BE2C (cell line): ENCODE results near the gene LIPG.

Experiments used
- DNase-seq: peaks from one replicate; pipeline ENCODE4 v3.0.0-alpha.2; 2020
- H3K27me3 ChIP-seq: fragments of 250-450 bp; sonication (Bioruptor Pico); 2 replicates; pipeline ENCODE4 v1.5.1; 2020; ENCODE audit warnings: mild to moderate bottlenecking
- H3K36me3 ChIP-seq: fragments of 250-450 bp; sonication (Bioruptor Pico); 2 replicates; pipeline ENCODE4 v1.5.1; 2020; ENCODE audit warnings: mild to moderate bottlenecking
- H3K4me1 ChIP-seq: fragments of 250-450 bp; sonication (Bioruptor Pico); 2 replicates; pipeline ENCODE4 v1.5.1; 2020
- H3K4me3 ChIP-seq: 2 replicates; pipeline ENCODE4 v1.5.1; 2011; ENCODE audit warnings: low read depth, low read length
- H3K9me3 ChIP-seq: fragments of 250-450 bp; sonication (Bioruptor Pico); 2 replicates; pipeline ENCODE4 v1.5.1; 2020
- TF ChIP-seq, protein P1 (sequence below): IDR thresholded peaks from 2 replicates; pipeline ENCODE4 v1.5.1; 2012; ENCODE audit warnings: mild to moderate bottlenecking, low read depth, low read length

LIPG gene

DNA sequence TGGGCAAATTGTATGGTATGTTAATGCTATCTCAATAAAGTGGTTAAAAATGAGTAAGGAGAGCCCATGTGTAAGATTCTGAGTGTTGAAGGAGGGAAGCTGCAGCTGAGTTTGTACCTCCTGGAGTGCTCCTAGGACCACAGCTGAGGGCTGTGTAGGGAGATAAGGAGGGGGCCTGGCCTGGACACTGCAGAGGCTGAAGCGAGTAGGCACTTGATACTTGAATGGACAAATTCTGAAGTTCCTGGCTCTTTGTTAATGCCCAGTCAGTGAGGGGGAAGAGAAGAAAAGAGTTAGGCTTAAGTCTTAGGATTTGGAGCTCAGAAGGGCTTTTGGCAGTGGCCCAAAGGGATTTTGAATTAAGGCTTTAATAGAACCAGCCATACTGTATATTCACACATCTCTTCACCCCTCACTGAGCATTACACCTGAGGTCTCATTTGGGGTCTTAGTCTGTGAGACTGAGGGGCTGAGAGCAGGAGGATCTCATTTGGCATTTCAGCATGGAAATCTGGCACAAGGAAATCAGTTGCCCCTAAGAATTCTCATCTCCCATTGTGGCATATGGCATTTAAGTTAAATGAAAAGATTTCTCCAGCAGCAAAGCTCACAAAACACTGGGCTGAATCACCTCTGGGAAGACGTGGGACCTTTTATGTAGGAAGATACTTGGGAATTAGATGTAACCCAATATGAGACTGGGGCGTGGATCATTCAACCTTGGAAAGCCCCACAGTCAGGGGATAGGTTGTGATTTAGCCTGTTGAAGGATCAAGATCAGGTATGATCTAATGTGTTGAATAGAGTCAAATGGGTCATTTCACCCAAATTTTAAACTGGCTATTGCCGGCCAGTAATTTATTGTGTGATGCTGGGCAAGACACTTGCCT lies 46.8 kb downstream of the LIPG start:
- Histone ChIP-seq H3K27me3 (peaks cover 5% of the 10 kb centered on the region; the same call in 1 of the 2 replicates), H3K9me3 (no peaks in the 10 kb centered on the region), H3K4me3 (no peak overlapping the region), H3K36me3 (no peaks in the 10 kb centered on the region), H3K4me1 (no peaks in the 10 kb centered on the region)
- no peak for DNase-seq
- TF ChIP-seq, protein P1, sequence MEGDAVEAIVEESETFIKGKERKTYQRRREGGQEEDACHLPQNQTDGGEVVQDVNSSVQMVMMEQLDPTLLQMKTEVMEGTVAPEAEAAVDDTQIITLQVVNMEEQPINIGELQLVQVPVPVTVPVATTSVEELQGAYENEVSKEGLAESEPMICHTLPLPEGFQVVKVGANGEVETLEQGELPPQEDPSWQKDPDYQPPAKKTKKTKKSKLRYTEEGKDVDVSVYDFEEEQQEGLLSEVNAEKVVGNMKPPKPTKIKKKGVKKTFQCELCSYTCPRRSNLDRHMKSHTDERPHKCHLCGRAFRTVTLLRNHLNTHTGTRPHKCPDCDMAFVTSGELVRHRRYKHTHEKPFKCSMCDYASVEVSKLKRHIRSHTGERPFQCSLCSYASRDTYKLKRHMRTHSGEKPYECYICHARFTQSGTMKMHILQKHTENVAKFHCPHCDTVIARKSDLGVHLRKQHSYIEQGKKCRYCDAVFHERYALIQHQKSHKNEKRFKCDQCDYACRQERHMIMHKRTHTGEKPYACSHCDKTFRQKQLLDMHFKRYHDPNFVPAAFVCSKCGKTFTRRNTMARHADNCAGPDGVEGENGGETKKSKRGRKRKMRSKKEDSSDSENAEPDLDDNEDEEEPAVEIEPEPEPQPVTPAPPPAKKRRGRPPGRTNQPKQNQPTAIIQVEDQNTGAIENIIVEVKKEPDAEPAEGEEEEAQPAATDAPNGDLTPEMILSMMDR, result no peak

DNA sequence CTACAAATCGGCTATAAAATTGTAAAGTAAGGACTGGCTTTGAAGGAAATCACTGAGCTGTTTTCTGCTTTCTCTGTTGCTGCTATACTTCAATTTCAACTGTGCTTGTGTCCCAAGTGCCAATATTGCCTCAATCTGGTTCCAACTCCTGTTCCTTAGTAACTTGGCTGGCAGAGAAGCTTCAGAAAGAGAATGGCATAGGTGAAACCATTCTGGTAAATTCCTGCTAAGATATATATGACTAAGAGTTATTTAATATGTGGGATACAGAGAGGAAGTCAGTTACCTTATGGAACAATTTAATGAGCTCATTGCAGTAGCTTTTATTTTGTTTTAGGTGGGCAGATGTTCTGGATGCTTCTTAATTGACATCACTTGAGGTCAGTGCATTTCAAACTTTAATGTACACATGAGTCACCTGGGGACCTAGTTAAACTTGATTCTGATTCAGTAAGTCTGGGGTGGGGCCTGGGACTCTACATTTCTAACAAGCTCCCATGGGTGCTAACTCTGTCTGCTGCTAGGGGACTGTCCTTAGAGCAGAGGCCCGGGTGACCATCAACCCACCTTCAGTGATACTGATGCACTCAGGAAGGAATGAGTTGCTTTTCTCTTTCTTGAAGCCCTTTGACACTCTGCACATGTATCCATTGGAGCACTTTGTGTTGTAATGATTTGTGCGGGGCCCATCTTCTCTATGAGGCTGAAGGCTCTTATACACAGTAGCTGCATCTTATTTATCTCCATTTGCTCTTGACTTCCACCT lies 47.6 kb downstream of the LIPG start:
- no peak for DNase-seq
- no peaks in the 10 kb centered on the region for H3K4me1 ChIP-seq
- 0 out of 2 replicates have a peak, but pooled peaks cover 5% of the 10 kb centered on the region for H3K27me3 ChIP-seq
- no peaks in the 10 kb centered on the region for H3K36me3 ChIP-seq
- no peaks in the 10 kb centered on the region for H3K9me3 ChIP-seq
- H3K4me3 ChIP-seq, result no peak overlapping the region
- TF ChIP-seq, protein P1, result no peak

DNA sequence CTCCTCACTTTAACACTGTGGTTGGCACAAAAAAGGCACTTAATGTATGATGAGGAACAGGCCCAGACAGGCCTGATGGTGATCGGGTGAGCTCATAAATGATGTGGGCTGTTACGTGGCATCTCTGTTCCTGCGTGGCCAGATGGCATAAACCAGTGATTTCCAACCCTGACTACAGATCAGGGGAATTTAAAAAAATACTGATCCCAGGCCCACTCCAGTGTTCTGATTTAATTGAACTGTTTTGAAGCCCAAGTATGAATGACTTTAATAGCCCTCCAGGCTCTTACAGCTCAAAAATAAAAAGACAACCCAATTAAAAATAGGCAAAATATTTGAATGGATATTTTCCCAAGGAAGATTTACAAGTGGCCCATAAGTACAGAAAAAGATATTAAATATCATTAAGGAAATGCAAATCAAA lies 48.2 kb downstream of the LIPG start:
- Histone ChIP-seq H3K27me3 (0 out of 2 replicates have a peak, but pooled peaks cover 5% of the 10 kb centered on the region), H3K4me3 (no peak overlapping the region), H3K36me3 (no peaks in the 10 kb centered on the region), H3K4me1 (no peaks in the 10 kb centered on the region), H3K9me3 (no peaks in the 10 kb centered on the region)
- no peak for DNase-seq
- TF ChIP-seq, protein P1, result no peak

DNA sequence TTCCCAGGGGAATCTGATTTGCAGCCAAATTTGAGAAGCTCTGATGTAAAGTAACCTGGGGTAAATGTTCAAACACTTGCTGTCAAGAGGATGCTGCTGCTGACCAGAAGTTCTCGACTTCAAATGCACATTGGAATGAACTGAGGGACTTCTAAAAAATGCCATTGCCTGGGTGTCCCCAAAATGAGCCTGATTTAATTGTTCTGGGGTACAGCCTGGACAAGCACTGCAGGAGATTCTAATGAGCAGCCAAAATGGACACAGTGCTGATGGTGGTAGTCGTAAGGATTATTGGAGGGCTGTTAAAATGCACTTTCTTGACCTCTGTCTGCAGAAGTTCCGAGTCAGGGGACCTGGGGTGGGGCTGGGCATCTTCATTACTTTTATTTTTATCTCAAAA lies 49.5 kb downstream of the LIPG start:
- DNase-seq, result no peak
- Histone ChIP-seq H3K4me3 (no peak overlapping the region), H3K27me3 (0 out of 2 replicates have a peak, but pooled peaks cover 5% of the 10 kb centered on the region), H3K4me1 (no peaks in the 10 kb centered on the region), H3K9me3 (no peaks in the 10 kb centered on the region), H3K36me3 (no peaks in the 10 kb centered on the region)
- TF ChIP-seq, protein P1, result no peak

DNA sequence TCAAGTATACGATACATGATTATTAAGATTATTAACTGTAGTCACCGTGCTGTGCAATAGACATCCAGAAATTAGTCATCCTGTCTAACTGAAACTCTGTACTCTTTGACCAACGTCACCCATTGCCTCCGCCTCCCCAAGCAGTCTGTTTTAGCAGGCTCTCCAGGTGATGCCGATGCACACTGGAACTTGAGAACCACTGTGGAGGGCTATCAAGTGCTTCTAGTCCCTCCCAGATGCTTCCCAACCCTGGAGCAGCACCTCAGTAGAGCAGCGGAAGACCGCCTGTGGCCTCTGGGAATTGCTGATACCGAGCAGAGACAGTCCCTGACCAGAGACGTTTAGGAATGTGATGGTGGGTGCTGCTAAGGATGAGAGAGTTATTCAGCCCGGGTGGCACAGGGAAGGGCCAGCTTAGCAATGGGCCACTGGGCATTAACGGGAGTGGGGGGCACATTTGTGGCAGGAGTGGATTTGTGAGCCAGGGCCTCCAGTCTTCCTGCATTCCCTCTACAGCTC lies 50.7 kb downstream of the LIPG start:
- Histone ChIP-seq H3K36me3 (no peaks in the 10 kb centered on the region), H3K27me3 (0 out of 2 replicates have a peak, but pooled peaks cover 5% of the 10 kb centered on the region), H3K9me3 (no peaks in the 10 kb centered on the region), H3K4me3 (no peak overlapping the region), H3K4me1 (no peaks in the 10 kb centered on the region)
- TF ChIP-seq, protein P1, result no peak
- no peak for DNase-seq
